Kidney epithelial cell (primary cell): ENCODE results near the gene RAET1L. TPM values are rescaled to one million over a fixed set of nuclear protein-coding genes. Genes with fewer than 3 reads are reported as not detected.
"Not testable (repeated sequence)": the region's sequence is repeated elsewhere in the genome, so short reads cannot be mapped to it uniquely, and the experiment has no call there.

ENCODE experiments used
- DNase-seq: peaks from one replicate; pipeline ENCODE4 v3.0.0-alpha.2; 2010; ENCODE audit warnings: low read depth
- H3K27me3 ChIP-seq: 2 replicates; pipeline ENCODE4 v1.6.0; 2011; ENCODE audit warnings: low read length; ENCODE audit not compliant: control insufficient read depth, insufficient read depth
- H3K36me3 ChIP-seq: 2 replicates; pipeline ENCODE4 v1.5.1; 2011; ENCODE audit warnings: low read length; ENCODE audit not compliant: control insufficient read depth, insufficient read depth
- H3K4me3 ChIP-seq: 2 replicates; pipeline ENCODE4 v1.5.1; 2011; ENCODE audit warnings: low read depth, mild to moderate bottlenecking, control low read depth, low read length
- CTCF ChIP-seq: IDR thresholded peaks from 2 replicates; pipeline ENCODE4 v1.5.1; 2011; ENCODE audit warnings: mild to moderate bottlenecking, moderate library complexity, low read length, control low read depth, inconsistent platforms; ENCODE audit not compliant: insufficient read depth, poor library complexity, severe bottlenecking
- total RNA-seq: library from RNA; depleted of rRNA; stranded (reverse); fragments of >200 nt; gene quantifications from 2 replicates; pipeline ENCODE4 v1.2.3, GENCODE V29; 2015

RAET1L gene
- total RNA-seq, 1 donor from 2014 or later, result 1.5 TPM

- Histone ChIP-seq H3K36me3 (no peaks in the 10 kb centered on the region), H3K27me3 (peaks cover 11% of the 10 kb centered on the region), H3K4me3 (peak overlapping the region; percentile 73)
- no peak for TF ChIP-seq CTCF
- peak; percentile 55 for DNase-seq
Observed at GRCh38 chr6:150004783-150005717, 20.3 kb downstream of the RAET1L start.

DNA sequence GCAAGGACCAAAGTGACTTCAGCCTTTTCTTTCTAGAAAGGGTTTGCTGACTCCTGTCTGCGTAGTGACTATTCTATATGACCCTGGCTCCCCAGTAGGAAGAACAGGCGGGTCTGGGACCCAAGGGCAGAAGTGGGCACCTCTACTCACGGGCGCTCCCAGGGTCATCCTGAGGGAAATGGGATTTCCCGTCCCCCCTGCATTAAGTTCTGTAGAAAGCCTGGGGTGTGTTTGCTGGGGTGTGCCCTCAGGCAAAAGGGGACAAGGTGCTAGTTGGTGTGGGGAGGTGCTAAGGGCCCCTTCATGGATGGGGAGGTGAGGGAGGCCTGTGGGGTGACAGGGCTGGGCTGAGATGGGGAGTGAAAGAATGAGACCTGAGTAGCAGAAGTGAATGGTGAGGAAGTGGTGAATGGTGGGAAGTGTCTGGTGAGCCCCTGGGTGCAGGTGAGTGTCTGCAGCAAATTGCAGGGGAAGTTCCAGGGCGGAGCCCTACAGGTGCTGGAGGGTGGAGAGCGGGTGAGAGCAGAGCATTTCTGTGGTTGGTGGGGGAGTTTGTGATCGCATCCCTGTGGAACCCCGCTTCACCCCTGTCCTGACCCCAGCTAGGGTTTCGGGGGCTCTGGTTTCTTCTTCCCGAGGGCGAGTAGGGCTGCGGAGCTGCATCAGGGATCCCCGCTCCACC, 21.1 kb downstream of the RAET1L start:
- no peak for DNase-seq
- H3K36me3 ChIP-seq, result no peaks in the 10 kb centered on the region
- peaks cover 9% of the 10 kb centered on the region for H3K27me3 ChIP-seq
- TF ChIP-seq CTCF, result no peak
- peak overlapping the region; percentile 73 for H3K4me3 ChIP-seq

DNA sequence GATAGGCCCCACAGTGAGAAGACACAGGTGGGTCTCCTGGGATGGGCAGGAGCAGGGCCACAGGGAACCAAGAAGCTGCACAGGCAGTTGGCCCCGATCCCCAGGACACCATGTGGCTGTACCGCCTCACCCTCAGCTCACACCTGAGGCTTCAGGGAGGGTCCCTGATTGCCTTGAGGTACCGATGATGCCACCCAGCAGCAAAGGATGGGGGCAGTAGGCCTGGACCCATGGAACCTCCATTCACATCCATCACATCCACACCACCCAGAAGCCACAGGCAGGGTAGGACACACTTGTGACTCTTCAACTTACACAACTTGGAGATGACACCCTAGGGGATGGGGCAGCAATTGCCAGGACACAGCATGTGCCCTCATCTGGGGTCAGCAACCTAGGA, 21.7 kb downstream of the RAET1L start:
- H3K27me3 ChIP-seq, DNase-seq, H3K4me3 ChIP-seq: not testable (repeated sequence)

GRCh38 chr6:150002710-150003109, 22.6 kb downstream of the RAET1L start:
- Histone ChIP-seq H3K27me3 (peaks cover 5% of the 10 kb centered on the region), H3K36me3 (no peaks in the 10 kb centered on the region), H3K4me3 (no peak overlapping the region)
- no peak for DNase-seq
- no peak for TF ChIP-seq CTCF

More for the DNA sequence above, 21.7 kb downstream of the RAET1L start:
- not testable (repeated sequence) for H3K36me3 ChIP-seq

GRCh38 chr6:150001295-150002008, 23.9 kb downstream of the RAET1L start:
- Histone ChIP-seq H3K36me3 (no peaks in the 10 kb centered on the region), H3K4me3 (no peak overlapping the region), H3K27me3 (peaks cover 5% of the 10 kb centered on the region)
- no peak for TF ChIP-seq CTCF
- DNase-seq, result no peak

DNA sequence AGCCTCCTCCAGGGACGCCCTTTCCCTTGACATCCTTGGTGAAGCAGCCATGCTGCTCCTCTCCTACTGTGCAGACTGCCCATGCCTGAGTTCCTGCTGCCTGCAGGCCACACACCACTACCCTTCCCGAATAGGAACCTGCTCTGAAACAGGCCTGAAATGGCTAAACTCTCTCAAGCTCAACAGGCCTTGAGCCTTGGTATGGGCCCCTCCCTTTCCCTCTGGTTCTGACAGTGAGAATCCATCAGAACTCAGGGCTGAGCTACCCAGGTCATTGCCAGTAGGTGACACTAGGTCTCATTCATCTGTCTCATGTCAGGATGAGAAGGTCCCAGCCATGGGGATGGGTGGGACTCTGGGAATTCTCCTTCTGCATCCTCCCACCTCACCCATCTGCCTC, 25.7 kb downstream of the RAET1L start:
- DNase-seq, result no peak
- TF ChIP-seq CTCF, result no peak

More for the DNA sequence above, 25.7 kb downstream of the RAET1L start:
- H3K36me3 ChIP-seq, result no peaks in the 10 kb centered on the region
- peaks cover 14% of the 10 kb centered on the region for H3K27me3 ChIP-seq
- no peak overlapping the region for H3K4me3 ChIP-seq
